ENCODE data around the gene PRKN.

The PRKN gene

GRCh38 chr6:162581988-162582780 is 145.4 kb downstream of the PRKN start:
- Histone ChIP-seq H3K4me1 (ENCODE audit: insufficient read depth, low read length) (no peaks in the 10 kb centered on the region), H3K27ac (ENCODE audit: low read depth, low read length) (no peak overlapping the region), H3K36me3 (ENCODE audit: insufficient read depth, low read length) (no peaks in the 10 kb centered on the region), H3K27me3 (ENCODE audit: insufficient read depth, low read length) (no peaks in the 10 kb centered on the region), H3K9me3 (ENCODE audit: insufficient read depth, low read depth, low read length) (no peaks in the 10 kb centered on the region), H3K9ac (ENCODE audit: low read depth, low read length) (no peak overlapping the region), H3K4me3 (ENCODE audit: low read length) (no peak overlapping the region)
- 84% methylated on average over 3 of the region's 3 CpGs for WGBS

GRCh38 chr6:162580619-162581018 is 146.9 kb downstream of the PRKN start:
- no peak overlapping the region for H3K9ac ChIP-seq (ENCODE audit: low read depth, low read length)

GRCh38 chr6:162576016-162576415 is 151.6 kb downstream of the PRKN start:
- no peaks in the 10 kb centered on the region for H3K9me3 ChIP-seq (ENCODE audit: insufficient read depth, low read depth, low read length)
- WGBS = 93% methylated on average over 2 of the region's 2 CpGs
- H3K27ac ChIP-seq (ENCODE audit: low read depth, low read length) = no peak overlapping the region
- no peak overlapping the region for H3K4me3 ChIP-seq (ENCODE audit: low read length)
- no peaks in the 10 kb centered on the region for H3K4me1 ChIP-seq (ENCODE audit: insufficient read depth, low read length)
- H3K36me3 ChIP-seq (ENCODE audit: insufficient read depth, low read length) = no peaks in the 10 kb centered on the region
- no peaks in the 10 kb centered on the region for H3K27me3 ChIP-seq (ENCODE audit: insufficient read depth, low read length)
- no peak overlapping the region for H3K9ac ChIP-seq (ENCODE audit: low read depth, low read length)

More at GRCh38 chr6:162580619-162581018, 146.9 kb downstream of the PRKN start:
- H3K4me3 ChIP-seq (ENCODE audit: low read length) = no peak overlapping the region
- 86% methylated on average over 4 of the region's 4 CpGs for WGBS
- H3K27ac ChIP-seq (ENCODE audit: low read depth, low read length) = no peak overlapping the region
- H3K36me3 ChIP-seq (ENCODE audit: insufficient read depth, low read length) = no peaks in the 10 kb centered on the region
- no peaks in the 10 kb centered on the region for H3K4me1 ChIP-seq (ENCODE audit: insufficient read depth, low read length)
- no peaks in the 10 kb centered on the region for H3K9me3 ChIP-seq (ENCODE audit: insufficient read depth, low read depth, low read length)
- no peaks in the 10 kb centered on the region for H3K27me3 ChIP-seq (ENCODE audit: insufficient read depth, low read length)

- H3K4me3 ChIP-seq (ENCODE audit: low read length) = no peak overlapping the region
- no peaks in the 10 kb centered on the region for H3K4me1 ChIP-seq (ENCODE audit: insufficient read depth, low read length)
- WGBS = 83% methylated on average over 3 of the region's 3 CpGs
- no peak overlapping the region for H3K9ac ChIP-seq (ENCODE audit: low read depth, low read length)
- H3K27ac ChIP-seq (ENCODE audit: low read depth, low read length) = no peak overlapping the region
- H3K9me3 ChIP-seq (ENCODE audit: insufficient read depth, low read depth, low read length) = peaks cover 4% of the 10 kb centered on the region
- H3K36me3 ChIP-seq (ENCODE audit: insufficient read depth, low read length) = no peaks in the 10 kb centered on the region
- H3K27me3 ChIP-seq (ENCODE audit: insufficient read depth, low read length) = no peaks in the 10 kb centered on the region
Observed at GRCh38 chr6:162572240-162572639, 155.3 kb downstream of the PRKN start.

GRCh38 chr6:162568266-162568665 is 159.3 kb downstream of the PRKN start:
- no peak overlapping the region for H3K27ac ChIP-seq (ENCODE audit: low read depth, low read length)
- no peaks in the 10 kb centered on the region for H3K27me3 ChIP-seq (ENCODE audit: insufficient read depth, low read length)
- H3K4me3 ChIP-seq (ENCODE audit: low read length) = no peak overlapping the region
- no peaks in the 10 kb centered on the region for H3K4me1 ChIP-seq (ENCODE audit: insufficient read depth, low read length)
- no peak overlapping the region for H3K9ac ChIP-seq (ENCODE audit: low read depth, low read length)
- peaks cover 8% of the 10 kb centered on the region for H3K9me3 ChIP-seq (ENCODE audit: insufficient read depth, low read depth, low read length)
- H3K36me3 ChIP-seq (ENCODE audit: insufficient read depth, low read length) = no peaks in the 10 kb centered on the region
- 96% methylated on average over 7 of the region's 7 CpGs for WGBS

- no peak overlapping the region for H3K27ac ChIP-seq (ENCODE audit: low read depth, low read length)
- 93% methylated on average over 3 of the region's 3 CpGs for WGBS
- H3K36me3 ChIP-seq (ENCODE audit: insufficient read depth, low read length) = no peaks in the 10 kb centered on the region
- no peaks in the 10 kb centered on the region for H3K4me1 ChIP-seq (ENCODE audit: insufficient read depth, low read length)
- no peak overlapping the region for H3K9ac ChIP-seq (ENCODE audit: low read depth, low read length)
- H3K9me3 ChIP-seq (ENCODE audit: insufficient read depth, low read depth, low read length) = peaks cover 4% of the 10 kb centered on the region; the same call in 1 of the 2 replicates
- no peak overlapping the region for H3K4me3 ChIP-seq (ENCODE audit: low read length)
- no peaks in the 10 kb centered on the region for H3K27me3 ChIP-seq (ENCODE audit: insufficient read depth, low read length)
Observed at GRCh38 chr6:162562041-162562440, 165.5 kb downstream of the PRKN start.

- Histone ChIP-seq H3K9ac (ENCODE audit: low read depth, low read length) (no peak overlapping the region), H3K9me3 (ENCODE audit: insufficient read depth, low read depth, low read length) (peaks cover 3% of the 10 kb centered on the region; the same call in 1 of the 2 replicates), H3K27ac (ENCODE audit: low read depth, low read length) (no peak overlapping the region), H3K4me3 (ENCODE audit: low read length) (no peak overlapping the region), H3K4me1 (ENCODE audit: insufficient read depth, low read length) (no peaks in the 10 kb centered on the region), H3K27me3 (ENCODE audit: insufficient read depth, low read length) (no peaks in the 10 kb centered on the region), H3K36me3 (ENCODE audit: insufficient read depth, low read length) (no peaks in the 10 kb centered on the region)
- 96% methylated on average over 8 of the region's 8 CpGs for WGBS
Observed at GRCh38 chr6:162560891-162561290, 166.7 kb downstream of the PRKN start.

GRCh38 chr6:162554531-162554930 is 173.0 kb downstream of the PRKN start:
- no peak overlapping the region for H3K4me3 ChIP-seq (ENCODE audit: low read length)
- H3K9ac ChIP-seq (ENCODE audit: low read depth, low read length) = no peak overlapping the region
- no peaks in the 10 kb centered on the region for H3K9me3 ChIP-seq (ENCODE audit: insufficient read depth, low read depth, low read length)
- WGBS = 95% methylated on average over 9 of the region's 9 CpGs
- no peaks in the 10 kb centered on the region for H3K36me3 ChIP-seq (ENCODE audit: insufficient read depth, low read length)
- H3K4me1 ChIP-seq (ENCODE audit: insufficient read depth, low read length) = no peaks in the 10 kb centered on the region
- no peak overlapping the region for H3K27ac ChIP-seq (ENCODE audit: low read depth, low read length)
- no peaks in the 10 kb centered on the region for H3K27me3 ChIP-seq (ENCODE audit: insufficient read depth, low read length)

- Histone ChIP-seq H3K4me1 (ENCODE audit: insufficient read depth, low read length) (peaks cover 8% of the 10 kb centered on the region), H3K27ac (ENCODE audit: low read depth, low read length) (no peak overlapping the region), H3K9ac (ENCODE audit: low read depth, low read length) (no peak overlapping the region), H3K27me3 (ENCODE audit: insufficient read depth, low read length) (no peaks in the 10 kb centered on the region), H3K36me3 (ENCODE audit: insufficient read depth, low read length) (no peaks in the 10 kb centered on the region), H3K4me3 (ENCODE audit: low read length) (no peak overlapping the region), H3K9me3 (ENCODE audit: insufficient read depth, low read depth, low read length) (no peaks in the 10 kb centered on the region)
- WGBS = 94% methylated on average over 4 of the region's 4 CpGs
Observed at GRCh38 chr6:162546905-162547304, 180.7 kb downstream of the PRKN start.

- WGBS = 54% methylated on average over 4 of the region's 6 CpGs
- Histone ChIP-seq H3K27me3 (ENCODE audit: insufficient read depth, low read length) (no peaks in the 10 kb centered on the region), H3K27ac (ENCODE audit: low read depth, low read length) (no peak overlapping the region; the same call in 1 of the 2 replicates), H3K9ac (ENCODE audit: low read depth, low read length) (no peak overlapping the region), H3K9me3 (ENCODE audit: insufficient read depth, low read depth, low read length) (no peaks in the 10 kb centered on the region), H3K36me3 (ENCODE audit: insufficient read depth, low read length) (no peaks in the 10 kb centered on the region), H3K4me3 (ENCODE audit: low read length) (no peak overlapping the region), H3K4me1 (ENCODE audit: insufficient read depth, low read length) (peaks cover 8% of the 10 kb centered on the region)
Observed at GRCh38 chr6:162543221-162543620, 184.3 kb downstream of the PRKN start.

- H3K4me1 ChIP-seq (ENCODE audit: insufficient read depth, low read length) = peaks cover 8% of the 10 kb centered on the region
- H3K9me3 ChIP-seq (ENCODE audit: insufficient read depth, low read depth, low read length) = no peaks in the 10 kb centered on the region
- no peak overlapping the region for H3K4me3 ChIP-seq (ENCODE audit: low read length)
- no peaks in the 10 kb centered on the region for H3K36me3 ChIP-seq (ENCODE audit: insufficient read depth, low read length)
- WGBS = 94% methylated on average over 4 of the region's 4 CpGs
- H3K27me3 ChIP-seq (ENCODE audit: insufficient read depth, low read length) = no peaks in the 10 kb centered on the region
- no peak overlapping the region for H3K9ac ChIP-seq (ENCODE audit: low read depth, low read length)
- no peak overlapping the region for H3K27ac ChIP-seq (ENCODE audit: low read depth, low read length)
Observed at GRCh38 chr6:162541019-162541601, 186.5 kb downstream of the PRKN start.
